NCI-H2107 treated with DMSO at 0.1 percent for 48 hours (cell line): Measurements from ENCODE around the gene CDH20.
"Not testable (repeated sequence)": the region's sequence is repeated elsewhere in the genome, so short reads cannot be mapped to it uniquely, and the experiment has no call there.

ENCODE experiments used
- DNase-seq: peaks from one replicate; lab custom pipeline; 2025; ENCODE audit not compliant: unreplicated experiment; lab: John Stamatoyannopoulos, UW

Gene CDH20

GRCh38 chr18:61340148-61340547, 6.9 kb downstream of the CDH20 start:
- no peak for DNase-seq

GRCh38 chr18:61348230-61348629, 15.0 kb downstream of the CDH20 start:
- DNase-seq, result no peak

GRCh38 chr18:61350578-61350977, 17.3 kb downstream of the CDH20 start:
- DNase-seq, result no peak

- no peak for DNase-seq
Observed at GRCh38 chr18:61352059-61352458, 18.8 kb downstream of the CDH20 start.

GRCh38 chr18:61352611-61353010, 19.4 kb downstream of the CDH20 start:
- DNase-seq, result no peak

GRCh38 chr18:61360404-61361383, 27.5 kb downstream of the CDH20 start:
- DNase-seq, result no peak

GRCh38 chr18:61362511-61362910, 29.3 kb downstream of the CDH20 start:
- no peak for DNase-seq

- DNase-seq, result no peak
Observed at GRCh38 chr18:61364953-61365352, 31.7 kb downstream of the CDH20 start.

GRCh38 chr18:61368001-61368400, 34.8 kb downstream of the CDH20 start:
- no peak for DNase-seq

- not testable (repeated sequence) for DNase-seq
Observed at GRCh38 chr18:61369671-61370070, 36.4 kb downstream of the CDH20 start.

GRCh38 chr18:61371111-61371510, 37.9 kb downstream of the CDH20 start:
- DNase-seq, result no peak

GRCh38 chr18:61379827-61380226, 46.6 kb downstream of the CDH20 start:
- no peak for DNase-seq

GRCh38 chr18:61388010-61388409, 54.8 kb downstream of the CDH20 start:
- DNase-seq, result no peak

- DNase-seq, result no peak
Observed at GRCh38 chr18:61394983-61395382, 61.8 kb downstream of the CDH20 start.

GRCh38 chr18:61397222-61397621, 64.0 kb downstream of the CDH20 start:
- no peak for DNase-seq

GRCh38 chr18:61398961-61399705, 65.9 kb downstream of the CDH20 start:
- DNase-seq, result no peak

- DNase-seq, result no peak
Observed at GRCh38 chr18:61400016-61400635, 66.9 kb downstream of the CDH20 start.

- DNase-seq, result no peak
Observed at GRCh38 chr18:61400716-61401115, 67.5 kb downstream of the CDH20 start.

GRCh38 chr18:61402726-61403125, 69.5 kb downstream of the CDH20 start:
- DNase-seq, result no peak

GRCh38 chr18:61413396-61413795, 80.2 kb downstream of the CDH20 start:
- no peak for DNase-seq

- no peak for DNase-seq
Observed at GRCh38 chr18:61414086-61414485, 80.9 kb downstream of the CDH20 start.

GRCh38 chr18:61419763-61420162, 86.5 kb downstream of the CDH20 start:
- DNase-seq, result no peak
